NCI-H2107 treated with DMSO at 0.1 percent for 48 hours (cell line): ENCODE data around the gene FERMT3.
"Not testable (repeated sequence)": the region's sequence is repeated elsewhere in the genome, so short reads cannot be mapped to it uniquely, and the experiment has no call there.

ENCODE experiments used
- DNase-seq: peaks from one replicate; lab custom pipeline; 2025; ENCODE audit not compliant: unreplicated experiment; lab: John Stamatoyannopoulos, UW

The FERMT3 gene

DNA sequence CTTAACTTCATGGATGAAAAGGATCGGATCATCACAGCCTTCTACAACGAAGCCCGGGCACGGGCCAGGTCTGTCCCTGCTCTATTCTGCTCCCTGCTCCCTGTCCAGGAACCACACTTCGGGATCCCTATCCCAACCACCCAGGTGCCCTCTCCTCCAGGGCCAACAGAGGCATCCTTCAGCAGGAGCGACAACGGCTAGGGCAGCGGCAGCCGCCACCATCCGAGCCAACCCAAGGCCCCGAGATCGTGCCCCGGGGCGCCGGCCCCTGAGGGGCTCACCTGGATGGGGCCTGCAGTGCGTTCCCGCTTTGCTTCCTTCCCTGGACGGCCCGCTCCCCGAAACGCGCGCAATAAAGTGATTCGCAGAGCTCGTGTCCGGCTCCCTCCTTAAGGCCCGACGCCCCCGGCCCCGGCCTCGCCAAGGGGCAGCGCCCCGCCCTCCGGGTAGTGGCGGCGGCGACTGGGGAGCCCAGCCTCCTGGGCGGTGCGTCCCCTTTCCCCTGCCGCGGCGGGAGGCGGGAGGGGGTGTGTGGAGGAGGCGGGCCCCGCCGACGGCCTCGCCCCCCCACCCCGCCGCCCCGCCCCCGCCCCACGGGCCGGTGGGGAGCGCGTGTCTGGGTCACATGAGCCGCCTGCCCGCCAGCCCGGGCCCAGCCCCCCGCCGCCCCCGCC is 27.5 kb downstream of the FERMT3 start, which contains the start of gene VEGFB:
Gene VEGFB (plus strand): TSS at position 672 of the 674 bp plus-strand sequence. CDS start 250 bp downstream, outside the sequence.
- DNase-seq: no peak

- DNase-seq: no peak
Observed at GRCh38 chr11:64234647-64235379, 28.3 kb downstream of the FERMT3 start.

- no peak for DNase-seq
Observed at GRCh38 chr11:64235437-64236161, 29.1 kb downstream of the FERMT3 start.

GRCh38 chr11:64237484-64237951 is 31.0 kb downstream of the FERMT3 start:
- DNase-seq: peak; percentile 73

DNA sequence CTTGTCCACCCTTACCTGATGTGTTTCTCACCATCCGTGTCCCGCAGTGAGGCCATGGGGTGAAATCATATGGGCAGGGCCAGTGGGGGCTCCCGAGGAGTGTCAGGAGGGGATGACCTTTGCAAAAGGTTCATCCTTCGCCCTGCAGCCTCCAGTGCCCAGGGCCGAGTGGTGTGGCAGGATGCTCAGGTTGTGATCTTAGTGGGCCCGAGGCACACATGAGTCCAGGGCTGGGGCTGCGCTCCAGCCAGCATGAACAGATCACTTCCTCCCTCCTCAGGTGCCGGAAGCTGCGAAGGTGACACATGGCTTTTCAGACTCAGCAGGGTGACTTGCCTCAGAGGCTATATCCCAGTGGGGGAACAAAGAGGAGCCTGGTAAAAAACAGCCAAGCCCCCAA is 31.6 kb downstream of the FERMT3 start:
- no peak for DNase-seq

DNA sequence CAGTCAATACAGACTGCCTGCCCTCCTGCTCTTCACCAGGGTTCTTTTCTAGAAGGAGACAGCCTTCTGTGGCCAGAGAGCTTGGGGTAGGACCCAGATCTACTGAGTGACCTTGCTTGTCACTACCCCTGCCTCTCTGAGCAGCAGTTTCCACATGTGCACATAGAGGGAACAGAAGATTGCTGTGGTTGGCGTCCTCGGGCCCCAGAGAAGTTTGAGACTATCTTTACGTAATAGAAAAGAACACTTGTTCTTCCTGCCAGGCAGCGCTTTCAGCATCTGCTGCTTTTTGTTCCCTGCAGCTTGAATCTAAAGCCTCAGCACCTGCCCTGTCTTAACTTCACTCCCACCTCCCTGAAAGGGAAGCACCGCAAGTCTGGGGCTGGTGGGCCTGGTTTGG is 32.5 kb downstream of the FERMT3 start:
- DNase-seq: no peak

DNA sequence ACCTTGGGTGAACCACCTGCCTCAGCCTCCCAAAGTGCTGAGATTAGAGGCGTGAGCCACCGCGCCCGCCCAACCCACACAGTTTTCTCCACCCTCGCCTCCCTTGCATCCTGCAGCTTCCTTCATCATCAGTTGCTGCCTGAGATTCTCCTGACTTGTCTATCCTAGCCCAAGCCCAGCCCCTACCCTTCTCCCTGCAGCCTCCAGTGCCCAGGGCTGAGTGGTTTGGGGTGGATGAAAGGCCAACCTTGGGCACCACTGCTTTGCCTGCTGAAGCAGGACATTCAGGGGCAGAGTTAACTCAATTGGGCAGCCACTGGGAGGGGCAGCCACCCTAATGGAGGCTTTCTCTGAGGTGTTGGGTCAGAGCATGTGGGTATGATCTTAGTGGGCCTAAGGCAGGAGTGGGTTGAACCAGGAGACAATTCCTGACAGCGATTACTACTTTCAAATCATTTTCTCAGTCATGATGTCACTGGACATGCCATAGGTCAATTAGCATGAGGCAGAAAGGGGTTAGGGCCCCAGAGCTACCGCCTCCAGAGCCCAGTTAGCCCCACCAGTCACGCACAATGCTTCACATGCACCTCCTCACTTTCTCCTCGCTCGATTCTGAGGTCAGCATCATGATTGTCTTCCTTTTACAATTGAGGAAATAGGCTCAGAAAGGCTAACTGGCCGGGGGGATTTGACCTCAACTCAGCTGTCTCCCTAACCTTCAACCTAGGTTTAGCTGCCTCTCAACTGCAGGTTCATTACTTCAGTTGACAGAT is 33.3 kb downstream of the FERMT3 start:
- DNase-seq: no peak

GRCh38 chr11:64240435-64241240 is 34.1 kb downstream of the FERMT3 start, which contains the start of gene FKBP2:
TSS of gene FKBP2 (plus strand) at chr11:64241095. CDS start at chr11:64242388, 1,293 bp downstream.
- DNase-seq: peak; percentile 73

DNA sequence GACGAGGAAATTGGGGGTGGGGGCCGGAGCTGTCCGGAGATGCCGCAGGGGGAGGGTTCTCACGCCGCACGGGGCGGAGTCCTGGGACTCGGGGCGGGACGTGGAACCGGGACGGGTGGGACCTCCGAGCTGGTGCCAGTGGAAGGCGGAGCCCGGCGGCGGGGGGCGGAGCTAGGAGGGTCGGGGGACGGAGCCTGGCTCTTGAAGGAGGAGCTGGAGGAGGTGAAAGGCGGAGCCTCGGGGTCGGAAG is 34.6 kb downstream of the FERMT3 start:
- peak; percentile 91 for DNase-seq

DNA sequence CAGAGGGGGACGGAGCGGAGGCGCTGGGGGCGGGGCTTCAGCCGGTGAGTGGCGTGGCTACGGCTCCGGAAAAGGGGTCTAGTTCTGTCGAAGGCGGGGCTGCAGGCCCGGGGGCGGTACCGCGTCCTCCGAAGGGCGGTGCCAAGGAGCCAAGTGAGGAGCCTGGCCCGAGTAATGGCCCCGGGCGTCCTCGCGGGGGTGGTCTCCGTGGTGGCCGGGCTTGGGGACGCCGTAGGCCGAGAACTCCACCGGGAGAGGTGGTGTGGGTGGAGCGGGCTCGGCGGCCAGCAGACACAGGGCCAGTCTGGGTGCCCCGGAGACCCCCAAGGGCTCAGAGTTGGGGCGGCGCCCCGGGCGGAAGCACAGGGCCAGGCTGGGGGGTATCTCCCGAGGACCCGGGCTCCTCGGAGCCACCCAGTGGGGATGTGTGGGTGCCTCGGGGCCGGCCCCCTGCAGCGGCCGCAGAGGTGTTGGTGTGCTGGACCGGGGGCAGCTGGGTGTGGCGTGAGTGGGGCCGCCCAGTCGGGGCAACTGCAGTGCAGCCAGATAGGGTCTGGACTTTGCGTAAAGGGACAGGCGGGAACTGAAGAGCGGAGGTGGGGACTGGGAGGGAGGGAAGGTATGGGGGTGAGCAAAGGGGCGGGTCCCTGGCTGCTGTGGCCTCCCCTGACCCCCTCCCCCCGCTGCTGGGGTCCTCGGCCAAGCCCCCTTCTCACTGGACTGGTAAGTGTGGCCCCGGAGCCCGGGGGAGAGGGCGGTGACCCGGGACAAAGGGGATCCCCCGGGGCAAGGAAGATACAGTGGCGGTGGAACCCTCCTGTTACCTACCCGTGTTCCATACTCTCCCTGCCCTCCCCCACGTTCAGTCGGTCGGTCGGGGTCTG is 35.2 kb downstream of the FERMT3 start:
- DNase-seq: no peak

DNA sequence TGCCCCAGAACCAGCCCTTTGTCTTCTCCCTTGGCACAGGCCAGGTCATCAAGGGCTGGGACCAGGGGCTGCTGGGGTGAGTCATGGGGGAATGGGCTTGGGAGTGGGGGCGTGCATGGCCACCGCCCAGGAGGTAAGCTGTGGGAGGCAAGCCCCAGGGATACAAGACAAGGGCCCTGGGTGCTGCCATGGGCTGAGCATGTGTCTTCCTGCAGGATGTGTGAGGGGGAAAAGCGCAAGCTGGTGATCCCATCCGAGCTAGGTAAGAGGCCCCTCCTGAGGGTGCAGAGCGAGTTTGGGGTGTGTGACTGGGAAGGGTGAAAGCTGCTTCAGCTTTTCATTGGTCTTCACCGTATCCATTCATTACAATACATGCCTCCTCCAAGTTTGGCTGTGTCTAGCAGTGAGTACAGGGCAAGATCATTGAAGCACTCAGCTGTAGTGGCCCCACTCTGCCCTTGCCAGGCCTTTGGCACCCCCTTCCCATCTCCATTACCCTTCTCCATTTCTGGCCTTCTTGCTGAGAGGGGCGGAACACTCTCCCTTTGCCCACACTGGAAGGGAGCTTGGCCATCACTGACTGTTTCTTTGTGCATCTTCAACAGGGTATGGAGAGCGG is 36.8 kb downstream of the FERMT3 start:
- no peak for DNase-seq

GRCh38 chr11:64244107-64244506 is 37.6 kb downstream of the FERMT3 start:
- DNase-seq: no peak

GRCh38 chr11:64244966-64245365 is 38.4 kb downstream of the FERMT3 start:
- DNase-seq: no peak

DNA sequence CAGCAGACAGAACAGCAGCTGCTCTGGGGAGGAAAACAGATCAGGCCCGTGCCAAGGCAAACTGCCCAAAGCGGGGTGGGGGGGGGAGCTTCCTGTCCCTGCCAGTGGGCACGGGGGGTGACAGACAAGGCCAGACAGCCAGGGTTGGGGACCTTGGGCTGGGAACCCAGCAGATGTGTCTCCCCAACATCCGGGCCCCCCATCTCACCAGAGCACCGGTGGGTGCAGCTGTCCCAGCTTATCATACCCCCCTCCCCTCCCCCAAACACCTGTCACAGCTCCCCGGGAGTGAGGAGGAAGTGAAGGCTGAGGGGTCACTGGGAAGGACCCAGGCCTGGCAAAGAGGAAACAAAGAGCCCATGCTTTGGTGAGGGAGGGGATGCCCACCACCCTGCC is 38.9 kb downstream of the FERMT3 start:
- DNase-seq: no peak

DNA sequence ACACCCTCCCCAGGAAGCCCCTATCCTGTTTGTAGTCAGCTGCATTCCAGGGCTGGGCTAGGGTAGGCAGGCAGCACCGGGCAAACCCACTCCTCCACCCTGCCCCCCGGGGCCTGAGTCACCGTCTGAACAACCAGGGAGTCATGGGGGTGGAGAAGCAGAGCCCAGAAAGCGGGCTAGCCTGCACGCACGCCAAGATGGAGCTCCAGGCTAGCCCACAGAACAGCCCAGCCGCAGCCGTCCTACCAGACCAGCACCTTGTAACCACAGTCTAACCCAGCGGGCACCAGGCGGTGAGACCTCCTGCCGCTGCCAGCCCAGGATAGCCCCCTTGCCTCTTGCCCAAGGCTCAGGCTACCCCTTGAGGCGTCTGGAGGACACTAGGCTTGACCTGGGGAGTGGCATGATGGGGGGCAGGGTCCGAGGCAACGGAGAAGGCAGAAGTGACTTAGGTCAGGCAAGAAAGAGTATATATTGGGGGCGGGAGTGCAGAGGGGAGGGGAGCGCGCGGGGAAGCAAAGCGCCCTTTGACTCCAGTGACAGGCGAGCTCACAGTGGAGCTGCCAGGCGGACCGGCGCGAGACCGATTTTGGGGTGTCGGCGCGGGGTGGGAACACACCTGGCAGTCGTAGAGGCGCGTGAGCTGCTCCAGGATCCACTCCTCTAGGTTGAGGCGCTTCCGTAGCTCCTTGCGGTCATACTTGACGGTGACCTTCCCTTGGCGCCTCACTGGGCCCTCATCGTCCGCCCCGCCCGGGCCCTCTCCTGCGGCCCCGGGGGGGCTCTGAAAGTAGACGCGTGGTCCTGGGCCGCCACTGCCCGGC is 39.5 kb downstream of the FERMT3 start:
- DNase-seq: peak; percentile 18

DNA sequence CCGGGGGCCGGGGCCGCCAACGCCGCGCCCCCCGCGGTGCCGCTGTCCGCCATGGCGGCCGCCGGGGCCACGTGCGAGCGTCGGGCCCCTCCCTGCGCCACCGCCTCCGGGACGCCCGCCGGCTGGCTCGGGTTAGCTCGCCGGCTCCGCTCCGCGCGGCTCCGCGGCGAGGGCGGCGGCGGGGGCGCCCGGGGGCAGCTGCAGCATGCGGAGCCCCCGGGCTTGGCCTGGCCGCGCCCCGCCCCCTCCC is 40.0 kb downstream of the FERMT3 start:
- not testable (repeated sequence) for DNase-seq

DNA sequence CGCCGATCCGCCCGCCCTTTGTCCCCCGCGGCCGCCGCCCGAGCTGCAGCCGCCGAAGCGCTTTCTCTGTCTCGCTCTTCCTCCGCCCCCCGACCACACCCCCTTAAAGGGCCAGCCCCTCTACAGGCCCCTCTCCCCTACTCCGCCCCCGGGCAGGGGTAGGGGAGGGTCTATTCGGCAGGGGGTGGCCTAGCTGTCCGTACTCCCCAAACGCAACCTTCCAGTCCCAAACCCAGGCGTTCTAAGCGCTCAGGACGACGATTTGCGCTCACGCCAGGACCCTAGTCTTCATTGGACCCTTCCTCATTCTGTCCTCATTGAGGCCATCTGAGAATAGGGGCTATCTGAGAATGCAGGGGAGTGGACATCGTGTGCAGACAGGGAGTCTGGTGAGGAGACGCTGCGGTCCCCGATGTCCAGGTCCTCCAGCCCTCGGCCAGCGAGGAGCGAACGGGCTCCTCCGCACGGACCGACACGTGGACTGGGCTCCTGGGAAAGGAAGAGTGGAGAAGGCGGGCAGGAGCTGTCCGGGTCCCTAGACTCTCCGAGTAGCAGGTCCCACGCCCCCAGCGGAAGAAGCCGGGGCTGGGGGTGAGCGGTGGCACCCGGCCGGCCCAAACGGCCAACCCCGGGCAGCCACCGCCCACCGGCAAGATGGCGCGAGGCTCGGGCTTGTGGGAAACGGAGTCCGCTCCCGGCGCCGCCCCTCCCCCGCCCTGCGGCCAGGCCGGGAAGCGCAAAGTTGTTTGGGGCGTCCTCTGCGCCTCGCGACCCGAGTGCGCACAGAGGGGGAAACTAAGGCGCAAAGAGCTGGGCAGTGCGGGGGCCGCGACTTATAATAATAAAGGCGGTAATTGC is 40.6 kb downstream of the FERMT3 start, which contains the start of gene PPP1R14B:
Gene PPP1R14B (minus strand): TSS at position 73 of the 858 bp plus-strand sequence. CDS start 270 bp downstream, outside the sequence.
- peak; percentile 50 for DNase-seq
